ENCODE results near the gene EYA2. TPM values are rescaled to one million over a fixed set of nuclear protein-coding genes. Genes with fewer than 3 reads are reported as not detected.

Gene EYA2
- total RNA-seq, 1 experiment from 2014 or later = 0.33 TPM

DNA sequence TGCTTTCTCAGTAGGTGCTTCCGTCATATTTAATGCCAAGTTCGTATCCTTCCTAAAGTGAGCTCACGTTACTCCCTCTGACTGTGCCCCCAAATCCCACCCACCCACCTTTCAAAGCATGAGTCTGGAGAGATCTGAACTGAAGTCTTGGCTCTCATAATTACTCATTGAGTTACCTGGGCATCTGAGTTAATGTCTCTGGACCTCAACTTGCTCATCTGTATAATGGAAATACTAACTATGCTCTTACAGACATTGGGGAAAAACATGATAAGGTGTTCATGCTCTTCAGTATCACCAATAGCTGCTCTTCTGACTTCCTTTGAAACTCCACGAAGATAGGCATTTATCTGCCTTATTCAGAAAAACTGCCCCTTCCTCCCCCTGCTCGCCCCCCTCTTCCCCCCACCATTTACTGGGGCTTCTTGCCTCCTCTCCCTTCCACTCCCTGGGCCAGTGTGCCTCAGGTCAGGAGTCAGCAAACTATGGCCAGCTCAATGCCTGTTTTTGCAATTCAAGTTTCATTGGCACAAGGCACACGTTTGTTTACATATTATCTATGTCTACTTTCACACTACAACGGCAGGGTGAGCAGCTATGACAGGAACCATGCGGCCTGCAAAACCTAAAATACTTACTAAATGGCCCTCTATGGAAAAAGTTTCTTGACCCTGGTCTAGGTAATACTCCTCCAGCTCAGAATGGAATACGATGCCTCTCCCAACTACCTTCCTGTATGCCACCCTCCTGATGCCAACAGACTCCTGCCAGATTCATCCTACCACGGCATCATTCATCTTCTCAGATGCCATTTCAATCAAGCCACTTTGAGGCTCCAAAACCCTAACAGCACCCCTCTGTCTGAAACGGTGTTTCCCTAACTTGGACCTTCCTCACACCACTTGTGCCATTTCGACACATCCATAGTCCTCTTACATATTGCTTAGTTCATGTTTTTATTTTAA is 323.1 kb downstream of the EYA2 start:
- H4K20me1 ChIP-seq (ENCODE audit: low read length) = no peaks in the 10 kb centered on the region
- DNase-seq (no peak), ATAC-seq (no peak)
- H3K27ac ChIP-seq (ENCODE audit: low read length) = no peak overlapping the region
- H3K9me2 ChIP-seq (replicated peaks; ENCODE audit: low read length) = no peaks in the 10 kb centered on the region
- no peaks in the 10 kb centered on the region for H3F3A ChIP-seq (ENCODE audit: low read length, unreplicated experiment)
- no peaks in the 10 kb centered on the region for H3K27me3 ChIP-seq (ENCODE audit: low read length)
- H3K4me1 ChIP-seq (ENCODE audit: insufficient read depth, low read length) = no peaks in the 10 kb centered on the region
- H3K9me3 ChIP-seq (ENCODE audit: low read length) = no peaks in the 10 kb centered on the region
- H3K36me3 ChIP-seq (ENCODE audit: low read depth, low read length) = peaks cover 11% of the 10 kb centered on the region; the same call in 1 of the 2 replicates
- H3K79me2 ChIP-seq (ENCODE audit: low read length) = no peaks in the 10 kb centered on the region
- BruUV-seq (replicated peaks) = no TSS peak
- H3K4me3 ChIP-seq (ENCODE audit: low read length) = no peak overlapping the region
- TF ChIP-seq EZH2 (IDR thresholded peaks at IDR 0.05; ENCODE audit: low read length, unreplicated experiment) = no peak
- TF ChIP-seq, protein P1, sequence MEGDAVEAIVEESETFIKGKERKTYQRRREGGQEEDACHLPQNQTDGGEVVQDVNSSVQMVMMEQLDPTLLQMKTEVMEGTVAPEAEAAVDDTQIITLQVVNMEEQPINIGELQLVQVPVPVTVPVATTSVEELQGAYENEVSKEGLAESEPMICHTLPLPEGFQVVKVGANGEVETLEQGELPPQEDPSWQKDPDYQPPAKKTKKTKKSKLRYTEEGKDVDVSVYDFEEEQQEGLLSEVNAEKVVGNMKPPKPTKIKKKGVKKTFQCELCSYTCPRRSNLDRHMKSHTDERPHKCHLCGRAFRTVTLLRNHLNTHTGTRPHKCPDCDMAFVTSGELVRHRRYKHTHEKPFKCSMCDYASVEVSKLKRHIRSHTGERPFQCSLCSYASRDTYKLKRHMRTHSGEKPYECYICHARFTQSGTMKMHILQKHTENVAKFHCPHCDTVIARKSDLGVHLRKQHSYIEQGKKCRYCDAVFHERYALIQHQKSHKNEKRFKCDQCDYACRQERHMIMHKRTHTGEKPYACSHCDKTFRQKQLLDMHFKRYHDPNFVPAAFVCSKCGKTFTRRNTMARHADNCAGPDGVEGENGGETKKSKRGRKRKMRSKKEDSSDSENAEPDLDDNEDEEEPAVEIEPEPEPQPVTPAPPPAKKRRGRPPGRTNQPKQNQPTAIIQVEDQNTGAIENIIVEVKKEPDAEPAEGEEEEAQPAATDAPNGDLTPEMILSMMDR (conservative IDR thresholded peaks at IDR 0.05; ENCODE audit: low read depth, low read length) = no peak
- TF ChIP-seq EZH2phosphoT487 (IDR thresholded peaks at IDR 0.05; ENCODE audit: borderline replicate concordance, low read length) = no peak
- intact Hi-C loops (cut with micrococcal nuclease) = no loop called here
- ChIA-PET CTCF (no interaction called here), POLR2A (ENCODE audit: unreplicated experiment) (no interaction called here)
- no peak overlapping the region for H2AFZ ChIP-seq (ENCODE audit: low read length)
- H3K9ac ChIP-seq (ENCODE audit: low read length) = no peak overlapping the region
- H3K4me2 ChIP-seq (ENCODE audit: low read length) = no peak overlapping the region

DNA sequence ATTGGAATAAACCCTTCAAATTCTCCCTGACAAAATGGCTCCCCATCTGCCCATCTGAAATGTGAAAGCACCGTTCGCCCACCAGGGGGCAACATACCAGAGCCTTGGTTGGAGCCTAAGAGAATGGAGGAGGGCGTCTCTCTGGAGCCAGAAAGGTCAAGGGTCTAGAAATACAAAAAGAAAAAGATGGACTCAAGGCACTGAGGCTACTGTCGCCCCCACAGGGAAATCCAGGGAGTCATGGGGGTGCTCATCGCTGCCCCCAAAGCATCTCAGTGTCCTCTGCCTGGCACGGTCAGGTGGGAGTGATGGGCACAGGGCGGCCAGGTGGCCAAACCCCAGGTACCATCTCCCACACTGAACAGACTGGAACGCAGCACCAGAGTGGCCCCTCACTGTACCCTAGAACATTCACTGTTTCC is 325.5 kb downstream of the EYA2 start:
- no peak overlapping the region for H3K4me3 ChIP-seq (ENCODE audit: low read length)
- no peaks in the 10 kb centered on the region for H3F3A ChIP-seq (ENCODE audit: low read length, unreplicated experiment)
- H3K9me3 ChIP-seq (ENCODE audit: low read length) = no peaks in the 10 kb centered on the region
- TF ChIP-seq EZH2 (IDR thresholded peaks at IDR 0.05; ENCODE audit: low read length, unreplicated experiment) (no peak), EZH2phosphoT487 (IDR thresholded peaks at IDR 0.05; ENCODE audit: borderline replicate concordance, low read length) (no peak)
- TF ChIP-seq, protein P1 (conservative IDR thresholded peaks at IDR 0.05; ENCODE audit: low read depth, low read length) = peak; percentile 90
- no peak overlapping the region for H2AFZ ChIP-seq (ENCODE audit: low read length)
- no peaks in the 10 kb centered on the region for H3K4me1 ChIP-seq (ENCODE audit: insufficient read depth, low read length)
- H3K27ac ChIP-seq (ENCODE audit: low read length) = no peak overlapping the region
- no peak for ATAC-seq
- H4K20me1 ChIP-seq (ENCODE audit: low read length) = no peaks in the 10 kb centered on the region
- H3K9ac ChIP-seq (ENCODE audit: low read length) = no peak overlapping the region
- no peaks in the 10 kb centered on the region for H3K79me2 ChIP-seq (ENCODE audit: low read length)
- BruUV-seq (replicated peaks) = no TSS peak
- POLR2A ChIA-PET (ENCODE audit: unreplicated experiment) = no interaction called here
- DNase-seq = peak; percentile 55
- H3K4me2 ChIP-seq (ENCODE audit: low read length) = no peak overlapping the region
- H3K36me3 ChIP-seq (ENCODE audit: low read depth, low read length) = peaks cover 15% of the 10 kb centered on the region; the same call in 1 of the 2 replicates
- intact Hi-C loops (cut with micrococcal nuclease) = no loop called here
- no peaks in the 10 kb centered on the region for H3K9me2 ChIP-seq (replicated peaks; ENCODE audit: low read length)
- CTCF ChIA-PET = no interaction called here
- H3K27me3 ChIP-seq (ENCODE audit: low read length) = no peaks in the 10 kb centered on the region
